Prostate gland (tissue), 2 donors: Measurements from ENCODE around the gene HOOK2. TPM values are rescaled to one million over a fixed set of nuclear protein-coding genes. Genes with fewer than 3 reads are reported as not detected.

Source experiments
- DNase-seq: peaks from one replicate; pipeline ENCODE4 v3.0.0-alpha.2; 2019; ENCODE audit warnings: low spot score
- H3K27ac ChIP-seq, 2 donors: fragments of 200-600 bp; sonication (generic); 2 replicates each; pipeline ENCODE4 v1.5.1; 2017 to 2019
- H3K27me3 ChIP-seq: fragments of 200-600 bp; sonication (generic); replicated peaks from 2 replicates; pipeline ENCODE4 v1.5.1; 2019; ENCODE audit not compliant: insufficient read depth
- H3K36me3 ChIP-seq, 2 donors: fragments of 200-600 bp; sonication (generic); 1 replicate in 1 of 2; 2 replicates in 1 of 2; pipeline versions ENCODE4 v1.5.1 to v1.8.1; 2017 to 2019
- H3K4me1 ChIP-seq: fragments of 200-600 bp; sonication (generic); replicated peaks from 2 replicates; pipeline ENCODE4 v1.5.1; 2019
- H3K4me3 ChIP-seq, 2 donors: fragments of 200-600 bp; sonication (generic); 2 replicates each; pipeline ENCODE4 v1.5.1; 2017 to 2019
- H3K9me3 ChIP-seq: fragments of 200-600 bp; sonication (generic); 2 replicates; pipeline ENCODE4 v1.5.1; 2017
- POLR2A ChIP-seq: fragments of 450-650 bp; IDR thresholded peaks from one replicate; pipeline ENCODE4 v1.6.1; 2016; ENCODE audit warnings: antibody characterized with exemption, mild to moderate bottlenecking
- POLR2AphosphoS5 ChIP-seq: sonication (generic); formaldehyde crosslinking; IDR thresholded peaks from one replicate; pipeline ENCODE4 v1.6.1; 2017; ENCODE audit warnings: antibody characterized with exemption
- WGBS: methylation state at CpG from one replicate; pipeline ENCODE4 v1.1.5; 2018; 5-methylcytosine and 5-hydroxymethylcytosine counted together
- intact Hi-C: fragments of 100-400 bp; cut with DNase I; formaldehyde crosslinking; loops from one replicate; pipeline ENCODE4 v1.14.2; 2022
- total RNA-seq, 2 donors: library from RNA; depleted of rRNA; stranded (reverse); fragments of >200 nt; gene quantifications; one replicate each; pipeline ENCODE4 v1.1.0, GENCODE V29; 2016
- TF ChIP-seq, protein P1 (sequence below), 4 experiments: fragments of 200-600 bp in 2 of 4; fragments of 450-650 bp in 2 of 4; sonication (generic) in 2 of 4; IDR thresholded peaks; 1 replicate in 3 of 4; 2 replicates in 1 of 4; pipeline ENCODE4 v1.5.1; 2016 to 2019; ENCODE audit warnings: antibody characterized with exemption in 4 of 4, mild to moderate bottlenecking in 2 of 4, moderate library complexity in 2 of 4

The HOOK2 gene
- total RNA-seq, 2 donors from 2014 or later: 49.6 to 126 TPM

DNA sequence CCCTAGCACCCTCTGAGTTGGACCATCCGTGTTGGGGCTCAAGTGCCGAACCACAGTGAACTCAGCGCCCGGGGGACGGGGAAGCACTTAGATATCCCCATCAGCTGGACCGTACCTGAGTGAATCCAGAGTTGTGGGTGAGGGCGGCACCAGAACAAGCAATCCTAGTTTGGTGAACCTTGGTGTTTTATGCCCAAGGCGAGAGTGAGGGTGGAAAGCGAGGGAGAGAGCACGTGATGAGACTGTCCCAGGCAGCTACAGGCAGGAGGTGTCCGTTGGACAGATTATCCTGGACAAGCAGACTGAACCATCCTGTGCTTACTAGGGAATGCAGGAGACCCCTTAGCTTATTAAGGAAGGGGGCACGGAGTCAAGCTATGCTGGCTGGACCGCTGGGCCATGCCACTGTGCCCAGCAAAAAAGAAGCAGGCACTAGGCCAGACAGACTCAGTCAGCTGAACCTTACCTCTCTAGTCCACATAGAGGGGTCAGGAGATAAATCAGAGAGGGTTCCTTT is 37.5 kb downstream of the HOOK2 start:
- WGBS: 8% methylated on average over 13 of the region's 13 CpGs
- DNase-seq: no peak
- Histone ChIP-seq H3K27me3 (no peaks in the 10 kb centered on the region), H3K9me3 (no peaks in the 10 kb centered on the region), H3K27ac (peak overlapping the region; percentile 82 to 87), H3K36me3 (no peaks in the 10 kb centered on the region), H3K4me3 (peak overlapping the region; percentile 63 to 76), H3K4me1 (peaks cover 16% of the 10 kb centered on the region)
- intact Hi-C loops: no loop called here
- no peak for TF ChIP-seq POLR2A

DNA sequence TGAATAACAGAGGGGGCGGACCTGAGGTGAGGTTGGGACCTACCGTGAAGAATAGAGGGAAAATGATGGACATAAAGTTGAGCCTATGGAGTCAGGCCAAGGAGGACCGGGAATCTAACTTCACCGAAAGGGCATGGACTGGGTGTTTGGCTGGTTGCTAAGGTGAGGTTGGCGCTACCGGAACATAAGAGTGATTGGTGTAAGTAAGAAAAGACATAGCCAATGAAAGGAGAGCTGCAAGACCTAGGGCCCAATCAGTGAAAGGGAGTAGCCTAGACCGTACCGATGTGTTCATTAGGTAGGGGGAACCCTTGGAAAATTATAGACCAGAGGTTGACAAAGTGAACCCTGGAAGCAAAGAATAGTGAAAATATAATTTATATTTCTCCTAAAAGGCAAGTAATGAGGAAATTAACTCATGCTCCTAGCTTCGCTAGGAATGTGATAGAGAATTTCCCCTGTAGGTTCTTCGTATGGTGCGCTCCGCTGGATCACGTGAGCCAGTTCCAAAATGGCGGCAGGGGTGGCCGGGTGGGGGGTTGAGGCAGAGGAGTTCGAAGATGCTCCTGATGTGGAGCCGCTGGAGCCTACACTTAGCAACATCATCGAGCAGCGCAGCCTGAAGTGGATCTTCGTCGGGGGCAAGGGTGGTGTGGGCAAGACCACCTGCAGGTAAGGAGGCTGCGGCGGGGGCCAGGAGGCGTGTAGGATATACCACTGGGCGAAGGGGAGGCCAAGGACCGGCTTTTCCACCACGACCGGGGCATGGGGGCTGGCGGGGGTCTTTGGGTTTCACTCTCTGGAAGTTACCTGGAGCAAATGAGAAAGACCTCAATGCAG is 38.1 kb downstream of the HOOK2 start, which contains the start of gene GET3:
Gene GET3, plus strand, starts transcription at position 503 of the 840 bp plus-strand sequence. Its CDS starts 9 bp downstream, at position 512.
- TF ChIP-seq, protein P1, sequence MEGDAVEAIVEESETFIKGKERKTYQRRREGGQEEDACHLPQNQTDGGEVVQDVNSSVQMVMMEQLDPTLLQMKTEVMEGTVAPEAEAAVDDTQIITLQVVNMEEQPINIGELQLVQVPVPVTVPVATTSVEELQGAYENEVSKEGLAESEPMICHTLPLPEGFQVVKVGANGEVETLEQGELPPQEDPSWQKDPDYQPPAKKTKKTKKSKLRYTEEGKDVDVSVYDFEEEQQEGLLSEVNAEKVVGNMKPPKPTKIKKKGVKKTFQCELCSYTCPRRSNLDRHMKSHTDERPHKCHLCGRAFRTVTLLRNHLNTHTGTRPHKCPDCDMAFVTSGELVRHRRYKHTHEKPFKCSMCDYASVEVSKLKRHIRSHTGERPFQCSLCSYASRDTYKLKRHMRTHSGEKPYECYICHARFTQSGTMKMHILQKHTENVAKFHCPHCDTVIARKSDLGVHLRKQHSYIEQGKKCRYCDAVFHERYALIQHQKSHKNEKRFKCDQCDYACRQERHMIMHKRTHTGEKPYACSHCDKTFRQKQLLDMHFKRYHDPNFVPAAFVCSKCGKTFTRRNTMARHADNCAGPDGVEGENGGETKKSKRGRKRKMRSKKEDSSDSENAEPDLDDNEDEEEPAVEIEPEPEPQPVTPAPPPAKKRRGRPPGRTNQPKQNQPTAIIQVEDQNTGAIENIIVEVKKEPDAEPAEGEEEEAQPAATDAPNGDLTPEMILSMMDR (IDR thresholded peaks at IDR 0.05): peak in 1 of 4 experiments; percentile 48
- TF ChIP-seq POLR2AphosphoS5 (peak; percentile 94), POLR2A (no peak)
- Histone ChIP-seq H3K4me3 (peak within 1 kb of the TSS; percentile 63 to 76), H3K27me3 (no peaks in the 10 kb centered on the region), H3K36me3 (no peaks in the 10 kb centered on the region), H3K4me1 (peaks cover 22% of the 10 kb centered on the region), H3K9me3 (no peaks in the 10 kb centered on the region), H3K27ac (peak within 1 kb of the TSS; percentile 82 to 87)
- peak; percentile 98 for DNase-seq
- intact Hi-C loops: no loop called here
- under 1% methylated on average over 26 of the region's 29 CpGs for WGBS

DNA sequence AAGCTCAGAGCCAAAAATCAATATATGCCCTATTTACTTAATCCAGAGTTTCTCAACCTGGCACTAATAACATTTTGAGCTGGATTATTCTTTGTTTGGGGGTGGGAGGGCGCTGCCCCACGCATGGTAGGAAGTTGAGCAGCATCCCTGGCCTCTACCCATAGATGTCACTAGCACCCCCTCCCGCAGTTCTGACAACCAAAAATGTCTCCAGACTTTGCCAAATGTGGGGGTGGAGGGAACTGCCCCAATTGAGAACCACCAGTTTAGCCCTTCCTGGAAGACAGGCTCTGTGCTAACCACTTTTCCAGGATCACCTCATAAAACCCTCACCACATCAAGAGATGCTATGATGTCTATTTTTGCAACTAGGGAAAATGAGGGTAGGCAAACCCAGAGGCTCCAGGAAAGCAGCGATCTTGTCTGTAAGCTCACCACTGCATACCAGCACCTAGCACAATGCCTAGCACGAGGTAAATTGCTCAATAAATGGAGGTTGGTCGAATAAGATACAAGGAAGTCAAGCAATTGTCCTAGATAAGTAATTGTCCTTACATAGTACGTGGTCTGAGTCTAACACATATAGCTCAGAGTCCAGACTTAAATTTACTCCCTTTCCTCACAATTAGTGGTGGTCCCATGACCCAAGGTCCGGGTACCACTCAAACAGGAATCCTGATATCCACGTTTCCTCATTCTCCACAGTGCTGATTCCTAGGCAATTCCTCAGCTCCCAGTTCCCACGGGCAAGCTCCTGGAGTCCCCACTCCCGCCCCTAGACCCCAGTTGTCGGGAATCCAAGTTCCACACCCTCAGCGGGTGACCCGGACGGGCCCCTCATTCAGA is 41.8 kb downstream of the HOOK2 start:
- Histone ChIP-seq H3K27ac (peak overlapping the region; percentile 92 to 93), H3K36me3 (peaks cover 0 to 6% of the 10 kb centered on the region in 2 donors), H3K27me3 (no peaks in the 10 kb centered on the region), H3K4me3 (peak overlapping the region; percentile 82 to 96), H3K9me3 (no peaks in the 10 kb centered on the region), H3K4me1 (peaks cover 23% of the 10 kb centered on the region)
- DNase-seq: no peak
- TF ChIP-seq POLR2A (no peak), POLR2AphosphoS5 (no peak)
- 2% methylated on average over 15 of the region's 15 CpGs for WGBS
- intact Hi-C loops: no loop called here

DNA sequence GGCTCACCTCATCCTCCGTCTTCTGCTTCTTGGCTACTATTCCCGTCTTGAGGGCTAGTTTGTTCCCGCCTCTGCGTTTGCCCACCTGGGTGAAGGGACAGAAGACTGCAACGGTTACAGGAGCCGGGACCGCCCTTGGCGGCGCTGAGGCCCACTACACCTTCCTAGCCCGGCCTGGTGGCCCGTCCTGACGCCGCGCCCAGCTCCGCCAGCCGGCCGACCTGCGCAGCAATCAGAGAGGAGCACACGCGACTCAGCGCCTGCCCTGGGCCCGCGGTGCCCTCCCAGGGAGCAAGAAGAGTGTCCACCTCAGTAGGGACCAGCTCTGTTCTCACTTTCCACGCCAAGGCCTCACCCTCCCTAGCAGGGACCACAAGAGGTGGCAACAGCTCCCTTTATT is 44.0 kb downstream of the HOOK2 start:
- TF ChIP-seq, protein P1 (IDR thresholded peaks at IDR 0.05): no peak
- TF ChIP-seq POLR2AphosphoS5: no peak
- TF ChIP-seq POLR2A: no peak
- Histone ChIP-seq H3K4me3 (no peak overlapping the region), H3K4me1 (peaks cover 16% of the 10 kb centered on the region), H3K27me3 (no peaks in the 10 kb centered on the region), H3K36me3 (peaks cover 0 to 6% of the 10 kb centered on the region in 2 donors), H3K27ac (no peak overlapping the region), H3K9me3 (no peaks in the 10 kb centered on the region)
- intact Hi-C loops: no loop called here
- 91% methylated on average over 24 of the region's 24 CpGs for WGBS
- DNase-seq: no peak

DNA sequence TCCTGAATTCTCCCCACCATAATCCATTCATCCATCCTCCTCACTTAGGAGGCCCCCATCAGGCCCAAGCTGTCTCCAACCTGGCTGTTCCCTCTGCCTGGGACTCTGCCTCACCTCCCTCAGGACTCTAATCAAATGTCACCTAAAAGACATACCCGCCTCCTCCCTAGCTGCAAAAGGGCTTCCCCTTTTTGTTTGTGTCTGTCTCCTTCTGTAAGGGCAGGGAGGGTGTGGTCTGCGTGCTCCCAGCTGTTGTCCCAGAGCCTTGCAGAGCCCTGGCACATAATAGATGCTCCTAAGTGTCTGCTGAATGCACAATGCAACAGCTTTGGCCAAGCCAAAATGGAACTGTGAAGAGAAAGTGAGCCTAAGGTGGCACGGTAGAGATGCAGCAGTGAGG is 45.3 kb downstream of the HOOK2 start:
- Histone ChIP-seq H3K27me3 (no peaks in the 10 kb centered on the region), H3K27ac (no peak overlapping the region), H3K36me3 (peaks cover 0 to 6% of the 10 kb centered on the region in 2 donors), H3K4me3 (no peak overlapping the region), H3K9me3 (no peaks in the 10 kb centered on the region), H3K4me1 (peaks cover 16% of the 10 kb centered on the region)
- intact Hi-C loops: no loop called here
- TF ChIP-seq POLR2A (no peak), POLR2AphosphoS5 (no peak)
- TF ChIP-seq, protein P1 (IDR thresholded peaks at IDR 0.05): no peak
- DNase-seq: no peak
- WGBS: 78% methylated on average over 3 of the region's 3 CpGs
